Measurements from ENCODE around the gene PPIL1.
"Not testable (repeated sequence)": the region's sequence is repeated elsewhere in the genome, so short reads cannot be mapped to it uniquely, and the experiment has no call there.

PPIL1 gene

DNA sequence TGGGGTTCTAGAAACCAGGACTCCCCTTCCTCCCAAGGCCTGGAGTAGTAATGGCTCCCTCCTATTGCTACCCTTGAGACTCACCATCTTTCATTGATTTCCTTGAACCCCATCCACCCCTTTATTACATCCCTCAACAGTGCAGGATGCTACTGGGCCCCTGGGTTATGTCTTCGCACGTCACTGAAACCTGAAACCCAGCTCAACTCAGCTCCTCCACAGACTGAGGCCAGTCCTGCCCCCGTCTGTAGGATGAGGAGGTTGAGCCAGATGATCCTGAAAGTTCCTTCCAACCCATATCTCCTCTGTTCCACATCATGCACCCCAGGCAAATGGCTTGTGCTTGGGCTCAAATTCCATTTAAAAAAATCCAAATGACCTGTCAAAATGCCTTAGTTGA, 56.8 kb downstream of the PPIL1 start:
- no peak overlapping the region for H3K4me3 ChIP-seq (replicated peaks; ENCODE audit: low read depth, low read length)
- H3K36me3 ChIP-seq (ENCODE audit: control insufficient read depth, insufficient read depth, low read length): no peaks in the 10 kb centered on the region
- no peak for DNase-seq (ENCODE audit: extremely low read depth, insufficient read length)
- H3K27me3 ChIP-seq (replicated peaks; ENCODE audit: control insufficient read depth, insufficient read depth, low read length): no peaks in the 10 kb centered on the region
- no peak for TF ChIP-seq CTCF (IDR thresholded peaks at IDR 0.05; ENCODE audit: insufficient read depth, low read length, poor library complexity, severe bottlenecking)

DNA sequence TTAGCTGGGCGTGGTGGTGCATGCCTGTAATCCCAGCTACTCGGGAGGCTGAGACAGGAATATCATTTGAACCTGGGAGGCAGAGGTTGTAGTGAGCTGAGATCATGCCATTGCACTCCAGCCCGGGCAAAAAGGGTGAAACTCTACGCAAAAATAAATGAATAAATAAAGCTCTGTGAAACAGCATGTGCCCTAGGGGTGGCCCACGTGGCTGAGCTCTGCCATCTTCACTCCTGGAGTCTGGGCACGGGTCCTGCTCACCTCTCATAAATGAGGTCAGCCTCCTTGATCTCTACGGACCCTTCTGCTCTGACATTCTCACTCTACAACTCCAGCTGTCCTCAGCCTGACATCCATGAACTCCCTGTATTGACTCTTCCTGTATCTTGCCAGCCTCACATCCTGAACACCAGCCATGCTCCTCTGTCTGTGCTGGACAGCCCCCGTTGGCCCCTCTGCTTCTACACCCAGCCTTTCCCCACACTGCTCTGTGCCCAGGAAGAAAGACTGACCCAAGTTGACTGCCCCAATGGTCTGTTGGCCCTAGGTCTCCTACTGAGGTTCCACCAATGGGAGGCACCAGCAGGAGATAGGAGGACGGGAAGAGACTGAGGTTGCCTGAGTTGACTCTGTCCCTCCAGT, 57.3 kb downstream of the PPIL1 start:
- H3K36me3 ChIP-seq (ENCODE audit: control insufficient read depth, insufficient read depth, low read length): no peaks in the 10 kb centered on the region
- TF ChIP-seq CTCF (IDR thresholded peaks at IDR 0.05; ENCODE audit: insufficient read depth, low read length, poor library complexity, severe bottlenecking): no peak
- DNase-seq (ENCODE audit: extremely low read depth, insufficient read length): no peak
- H3K4me3 ChIP-seq (replicated peaks; ENCODE audit: low read depth, low read length): no peak overlapping the region
- no peaks in the 10 kb centered on the region; the same call in 1 of the 2 replicates for H3K27me3 ChIP-seq (replicated peaks; ENCODE audit: control insufficient read depth, insufficient read depth, low read length)

DNA sequence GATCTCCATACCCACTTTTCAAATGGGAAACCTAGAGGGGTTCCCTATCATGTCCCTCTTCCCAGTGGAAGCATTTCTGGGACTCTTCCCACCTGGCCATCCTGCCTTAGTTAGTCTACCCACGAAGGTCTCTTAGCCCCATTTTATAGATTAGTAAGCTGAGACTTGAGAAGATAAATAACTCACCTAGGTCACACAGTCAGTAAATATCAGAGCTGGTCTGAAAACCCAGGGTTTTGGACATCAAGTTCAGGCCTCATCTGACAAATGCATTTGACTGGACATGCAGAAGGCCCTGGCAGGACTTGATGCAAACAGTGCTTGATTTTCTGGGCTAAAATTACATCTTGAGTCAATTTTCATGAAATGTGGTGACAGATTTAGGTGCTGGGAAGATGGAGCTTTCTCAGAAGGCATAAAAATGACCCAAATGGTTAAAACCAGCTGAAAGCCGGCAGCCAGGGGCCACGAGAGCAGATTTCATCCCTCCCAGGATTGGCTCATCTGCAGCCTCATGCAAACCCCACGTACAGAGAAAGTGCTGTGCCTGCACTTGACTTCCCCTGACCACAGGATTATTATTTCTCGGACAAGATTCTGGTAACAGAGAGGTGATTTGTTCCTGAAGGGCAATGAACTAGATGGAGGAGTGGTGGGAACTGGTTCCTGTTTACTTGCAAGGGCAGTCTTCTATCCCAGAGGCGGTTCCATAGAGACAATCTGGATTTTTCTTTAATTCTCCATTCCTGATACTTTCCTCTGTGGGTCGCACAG, 58.5 kb downstream of the PPIL1 start:
- Histone ChIP-seq H3K4me3 (replicated peaks; ENCODE audit: low read depth, low read length) (no peak overlapping the region), H3K36me3 (ENCODE audit: control insufficient read depth, insufficient read depth, low read length) (no peaks in the 10 kb centered on the region), H3K27me3 (replicated peaks; ENCODE audit: control insufficient read depth, insufficient read depth, low read length) (no peaks in the 10 kb centered on the region; the same call in 1 of the 2 replicates)
- no peak for DNase-seq (ENCODE audit: extremely low read depth, insufficient read length)
- no peak for TF ChIP-seq CTCF (IDR thresholded peaks at IDR 0.05; ENCODE audit: insufficient read depth, low read length, poor library complexity, severe bottlenecking)

- TF ChIP-seq CTCF (IDR thresholded peaks at IDR 0.05; ENCODE audit: insufficient read depth, low read length, poor library complexity, severe bottlenecking): no peak
- Histone ChIP-seq H3K27me3 (replicated peaks; ENCODE audit: control insufficient read depth, insufficient read depth, low read length) (no peaks in the 10 kb centered on the region; the same call in 1 of the 2 replicates), H3K4me3 (replicated peaks; ENCODE audit: low read depth, low read length) (no peak overlapping the region), H3K36me3 (ENCODE audit: control insufficient read depth, insufficient read depth, low read length) (no peaks in the 10 kb centered on the region)
- DNase-seq (ENCODE audit: extremely low read depth, insufficient read length): no peak
These were observed 60.4 kb downstream of the PPIL1 start for GRCh38 chr6:36814249-36814648.

GRCh38 chr6:36813526-36813925, 61.1 kb downstream of the PPIL1 start:
- DNase-seq (ENCODE audit: extremely low read depth, insufficient read length): no peak
- no peaks in the 10 kb centered on the region for H3K36me3 ChIP-seq (ENCODE audit: control insufficient read depth, insufficient read depth, low read length)
- H3K4me3 ChIP-seq (replicated peaks; ENCODE audit: low read depth, low read length): no peak overlapping the region
- H3K27me3 ChIP-seq (replicated peaks; ENCODE audit: control insufficient read depth, insufficient read depth, low read length): no peaks in the 10 kb centered on the region; the same call in 1 of the 2 replicates
- TF ChIP-seq CTCF (IDR thresholded peaks at IDR 0.05; ENCODE audit: insufficient read depth, low read length, poor library complexity, severe bottlenecking): no peak

DNA sequence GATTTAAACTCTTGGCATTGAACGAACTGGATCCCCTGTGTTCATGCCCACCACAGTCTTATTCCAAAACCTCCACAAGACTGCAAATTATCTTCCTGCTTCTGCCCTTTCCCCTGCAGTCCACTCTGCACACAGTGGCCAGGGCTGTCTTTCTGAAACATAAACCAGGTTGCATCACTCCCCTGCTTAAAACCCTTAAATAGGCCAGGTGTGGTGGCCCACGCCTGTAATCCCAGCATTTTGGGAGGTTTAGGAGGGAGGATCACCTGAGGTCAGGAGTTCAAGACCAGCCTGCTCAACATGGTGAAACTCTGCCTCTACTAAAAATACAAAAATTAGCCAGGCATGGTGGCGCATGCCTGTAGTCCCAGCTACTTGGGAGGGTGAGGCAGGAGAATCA, 61.6 kb downstream of the PPIL1 start:
- H3K4me3 ChIP-seq (replicated peaks; ENCODE audit: low read depth, low read length); H3K27me3 ChIP-seq (replicated peaks; ENCODE audit: control insufficient read depth, insufficient read depth, low read length); H3K36me3 ChIP-seq (ENCODE audit: control insufficient read depth, insufficient read depth, low read length); DNase-seq (ENCODE audit: extremely low read depth, insufficient read length): not testable (repeated sequence)
